GM06990 (cell line): Measurements from ENCODE around the gene SH2D5.

Experiments
- DNase-seq: peaks from one replicate; pipeline ENCODE4 v3.0.0-alpha.2; 2011; ENCODE audit not compliant: insufficient read length; ENCODE audit errors: extremely low read depth
- H3K27me3 ChIP-seq: replicated peaks from 2 replicates; pipeline ENCODE4 v1.6.0; 2011; ENCODE audit warnings: low read length; ENCODE audit not compliant: control insufficient read depth, insufficient read depth
- H3K36me3 ChIP-seq: 2 replicates; pipeline ENCODE4 v1.5.1; 2011; ENCODE audit warnings: low read length; ENCODE audit not compliant: control insufficient read depth, insufficient read depth
- H3K4me3 ChIP-seq: replicated peaks from 2 replicates; pipeline ENCODE4 v1.5.1; 2011; ENCODE audit warnings: low read depth, mild to moderate bottlenecking, control low read depth, low read length
- TF ChIP-seq, protein P1 (sequence below): IDR thresholded peaks from 2 replicates; pipeline ENCODE4 v1.5.1; 2011; ENCODE audit warnings: low read length, control low read depth, mild to moderate bottlenecking, inconsistent platforms; ENCODE audit not compliant: insufficient read depth, poor library complexity, severe bottlenecking

SH2D5 gene

DNA sequence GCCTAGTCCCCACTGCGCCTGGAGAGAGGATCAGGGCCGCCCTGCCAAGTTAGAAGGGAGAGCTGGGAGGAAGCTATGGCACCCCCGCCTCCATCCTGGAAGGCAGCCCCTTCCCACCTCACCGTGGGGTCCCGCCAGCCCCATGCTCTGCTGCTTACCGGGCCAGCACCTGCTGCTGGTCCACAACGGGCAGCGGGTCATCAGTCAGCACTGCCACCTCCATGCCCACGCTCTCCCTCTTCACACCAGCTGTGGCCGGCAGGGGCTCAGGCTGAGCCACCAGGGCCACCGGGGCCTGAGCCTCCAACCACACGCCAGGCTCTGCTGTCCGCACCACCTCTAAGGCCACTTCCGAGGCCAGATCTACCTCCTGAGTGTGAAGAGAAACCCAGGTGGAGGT lies 47.9 kb downstream of the SH2D5 start:
- DNase-seq = no peak
- Histone ChIP-seq H3K27me3 (no peaks in the 10 kb centered on the region; the same call in 1 of the 2 replicates), H3K36me3 (no peaks in the 10 kb centered on the region), H3K4me3 (no peak overlapping the region)
- TF ChIP-seq, protein P1, sequence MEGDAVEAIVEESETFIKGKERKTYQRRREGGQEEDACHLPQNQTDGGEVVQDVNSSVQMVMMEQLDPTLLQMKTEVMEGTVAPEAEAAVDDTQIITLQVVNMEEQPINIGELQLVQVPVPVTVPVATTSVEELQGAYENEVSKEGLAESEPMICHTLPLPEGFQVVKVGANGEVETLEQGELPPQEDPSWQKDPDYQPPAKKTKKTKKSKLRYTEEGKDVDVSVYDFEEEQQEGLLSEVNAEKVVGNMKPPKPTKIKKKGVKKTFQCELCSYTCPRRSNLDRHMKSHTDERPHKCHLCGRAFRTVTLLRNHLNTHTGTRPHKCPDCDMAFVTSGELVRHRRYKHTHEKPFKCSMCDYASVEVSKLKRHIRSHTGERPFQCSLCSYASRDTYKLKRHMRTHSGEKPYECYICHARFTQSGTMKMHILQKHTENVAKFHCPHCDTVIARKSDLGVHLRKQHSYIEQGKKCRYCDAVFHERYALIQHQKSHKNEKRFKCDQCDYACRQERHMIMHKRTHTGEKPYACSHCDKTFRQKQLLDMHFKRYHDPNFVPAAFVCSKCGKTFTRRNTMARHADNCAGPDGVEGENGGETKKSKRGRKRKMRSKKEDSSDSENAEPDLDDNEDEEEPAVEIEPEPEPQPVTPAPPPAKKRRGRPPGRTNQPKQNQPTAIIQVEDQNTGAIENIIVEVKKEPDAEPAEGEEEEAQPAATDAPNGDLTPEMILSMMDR = no peak

DNA sequence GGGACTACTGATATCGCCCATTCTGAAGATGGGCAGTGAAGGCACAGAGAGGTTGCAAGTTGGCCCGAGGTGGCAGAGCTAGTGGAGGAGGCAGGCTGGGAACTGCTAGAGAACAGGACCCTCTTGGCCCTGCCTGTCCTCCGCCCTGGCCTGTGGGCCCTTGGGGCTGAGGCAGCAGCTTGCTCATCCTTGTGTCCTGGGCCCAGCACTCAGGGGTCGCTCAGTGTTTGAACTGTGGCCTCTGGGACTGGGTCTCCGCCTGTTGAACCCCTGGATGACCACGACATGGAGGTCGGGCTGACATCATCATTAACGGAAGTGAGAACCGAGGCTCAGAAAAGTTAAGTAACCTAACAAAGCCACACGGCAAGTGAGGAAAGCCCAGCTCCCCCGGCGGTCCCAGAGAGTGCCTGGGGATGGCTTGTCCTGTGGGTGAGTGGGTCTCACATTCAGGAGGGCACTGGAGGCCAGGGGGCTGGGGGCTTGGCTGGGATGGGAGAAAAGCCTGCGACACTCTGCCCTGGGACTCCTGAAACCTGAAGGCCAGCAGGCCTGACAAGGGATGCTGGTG lies 48.4 kb downstream of the SH2D5 start:
- no peak overlapping the region for H3K4me3 ChIP-seq
- H3K36me3 ChIP-seq = no peaks in the 10 kb centered on the region
- TF ChIP-seq, protein P1 = no peak
- H3K27me3 ChIP-seq = no peaks in the 10 kb centered on the region; the same call in 1 of the 2 replicates
- DNase-seq = no peak

DNA sequence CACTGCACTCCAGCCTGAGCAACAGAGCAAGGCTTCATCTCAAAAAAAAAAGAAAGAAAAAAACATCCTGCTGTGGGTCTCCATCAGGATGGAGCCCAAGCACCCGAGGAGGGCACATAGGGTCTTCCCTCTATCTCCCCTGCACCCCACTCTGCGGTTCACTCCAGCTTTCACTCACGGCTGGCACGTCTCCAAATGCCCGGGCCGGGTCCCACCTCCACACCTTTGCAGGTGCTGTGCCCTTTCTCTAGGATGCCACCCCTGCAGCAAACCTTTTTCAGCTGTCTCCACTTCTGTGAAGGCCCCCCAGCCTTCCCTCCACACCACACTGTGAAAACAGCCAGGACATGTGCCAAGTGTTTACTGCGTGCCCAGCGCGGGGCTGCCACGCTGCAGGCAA lies 48.9 kb downstream of the SH2D5 start:
- H3K27me3 ChIP-seq = no peaks in the 10 kb centered on the region; the same call in 1 of the 2 replicates
- TF ChIP-seq, protein P1 = no peak
- no peak for DNase-seq
- no peak overlapping the region for H3K4me3 ChIP-seq
- H3K36me3 ChIP-seq = no peaks in the 10 kb centered on the region

DNA sequence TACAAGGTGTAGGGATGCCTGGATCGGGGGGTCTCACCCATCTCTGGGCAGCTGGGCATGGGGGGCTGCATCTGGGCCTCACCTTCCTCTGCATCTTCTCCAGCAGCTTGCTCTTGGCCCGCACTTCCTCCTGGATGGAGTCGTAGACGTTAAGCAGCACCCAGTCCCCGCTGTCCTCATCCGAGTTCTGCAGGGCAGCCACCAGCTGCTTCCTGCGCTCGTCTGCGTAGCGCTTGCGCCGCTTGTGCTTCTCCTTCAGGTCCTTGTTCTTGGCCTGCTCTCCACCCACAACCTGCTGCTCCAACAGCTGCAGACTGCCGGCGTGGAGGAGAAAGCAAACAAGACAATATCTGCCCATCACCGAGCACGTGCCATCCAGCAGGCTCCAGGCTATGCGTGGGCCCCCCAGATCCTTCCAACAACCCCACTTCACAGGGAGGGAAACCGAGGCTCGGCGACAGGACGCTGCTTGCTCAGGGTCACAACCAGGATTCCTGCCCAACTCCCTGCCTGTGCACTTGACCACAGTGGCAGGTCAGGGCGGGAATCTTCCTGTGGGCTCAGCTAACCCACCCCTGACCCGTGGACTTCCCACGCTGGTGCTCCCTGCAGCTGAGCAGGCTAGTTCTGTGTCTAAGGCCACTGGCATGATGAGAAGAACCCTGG lies 49.8 kb downstream of the SH2D5 start:
- no peak overlapping the region for H3K4me3 ChIP-seq

DNA sequence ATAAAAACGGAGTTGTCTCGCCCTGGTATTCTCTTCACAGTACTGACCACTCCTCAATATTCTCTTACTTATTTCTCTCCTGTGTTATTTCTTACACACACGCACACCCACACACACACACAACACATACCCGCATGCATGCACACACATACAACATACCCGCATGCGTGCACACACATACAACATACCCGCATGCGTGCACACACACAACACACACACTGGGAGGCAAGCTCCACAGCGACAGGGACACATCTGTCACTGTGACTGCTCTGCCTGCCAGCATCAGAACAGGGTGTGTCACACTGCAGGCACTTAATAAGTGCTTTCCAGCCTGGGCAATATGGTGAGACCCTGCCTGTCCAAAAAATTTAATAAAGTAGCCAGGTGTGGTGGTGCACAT lies 50.5 kb downstream of the SH2D5 start:
- TF ChIP-seq, protein P1 = no peak
- Histone ChIP-seq H3K4me3 (no peak overlapping the region), H3K36me3 (no peaks in the 10 kb centered on the region), H3K27me3 (no peaks in the 10 kb centered on the region; the same call in 1 of the 2 replicates)
- DNase-seq = no peak

More for the DNA sequence above, 49.8 kb downstream of the SH2D5 start:
- Histone ChIP-seq H3K27me3 (no peaks in the 10 kb centered on the region; the same call in 1 of the 2 replicates), H3K36me3 (no peaks in the 10 kb centered on the region)
- TF ChIP-seq, protein P1 = no peak
- no peak for DNase-seq
